Neural cell (in vitro differentiated cells): ENCODE data around the gene MICAL2.

Experiments used
- EP300 ChIP-seq: fragments of 450-650 bp; conservative IDR thresholded peaks from 2 replicates; pipeline ENCODE4 v1.6.1; 2014; ENCODE audit warnings: antibody characterized with exemption, mild to moderate bottlenecking, moderate library complexity; ENCODE audit not compliant: poor library complexity, severe bottlenecking
- MXI1 ChIP-seq: fragments of 450-650 bp; conservative IDR thresholded peaks from 2 replicates; pipeline ENCODE4 v1.6.1; 2014; ENCODE audit warnings: antibody characterized with exemption, mild to moderate bottlenecking; ENCODE audit not compliant: poor library complexity, severe bottlenecking
- POLR2AphosphoS5 ChIP-seq: IDR thresholded peaks from 2 replicates; pipeline ENCODE4 v1.6.1; 2012
- TAF1 ChIP-seq: IDR thresholded peaks from 2 replicates; pipeline ENCODE4 v1.6.1; 2012; ENCODE audit warnings: low read depth
- TF ChIP-seq, protein P1 (sequence below): fragments of 450-650 bp; IDR thresholded peaks from 2 replicates; pipeline ENCODE4 v1.5.1; 2014; ENCODE audit warnings: antibody characterized with exemption, mild to moderate bottlenecking, moderate library complexity; ENCODE audit not compliant: poor library complexity, severe bottlenecking

DNA sequence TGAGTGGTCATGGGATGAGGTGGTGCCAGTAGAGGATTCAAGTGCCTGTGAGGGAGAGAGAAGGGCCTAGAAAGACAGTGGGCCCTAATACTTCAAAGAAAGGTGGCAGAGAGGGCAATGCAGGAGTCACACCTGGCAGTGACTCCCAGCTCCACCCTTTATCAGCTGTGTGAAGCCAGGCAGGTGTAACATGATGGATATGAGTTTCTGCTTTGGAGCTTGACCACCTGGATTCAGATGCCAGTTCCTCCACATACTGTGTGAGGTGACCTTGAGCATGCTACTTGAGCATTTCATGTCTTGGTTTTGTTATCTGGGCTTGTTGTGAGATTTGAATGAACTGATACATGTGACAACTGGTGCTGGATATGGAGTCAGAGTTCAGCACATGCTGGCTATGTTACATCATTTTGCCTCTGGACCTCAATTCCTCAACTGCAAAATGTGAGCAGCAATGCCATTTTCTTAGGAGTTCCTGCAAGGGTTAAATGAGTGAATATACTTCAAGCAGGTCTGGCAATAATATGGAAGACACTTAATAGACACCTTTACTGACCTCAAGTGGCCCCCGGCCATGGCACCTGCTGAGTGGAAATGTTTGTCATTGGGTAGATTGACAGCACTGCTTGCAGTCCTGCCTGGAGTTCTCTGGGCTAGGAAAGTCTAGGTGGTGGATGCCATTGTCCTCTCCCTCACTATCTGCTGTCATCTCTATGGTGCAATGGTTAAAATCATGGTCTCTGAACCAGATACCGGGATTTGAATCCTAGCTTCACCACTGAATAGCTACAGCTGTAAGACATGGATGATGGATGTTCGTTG is 83.3 kb downstream of the MICAL2 start:
- TF ChIP-seq, protein P1, sequence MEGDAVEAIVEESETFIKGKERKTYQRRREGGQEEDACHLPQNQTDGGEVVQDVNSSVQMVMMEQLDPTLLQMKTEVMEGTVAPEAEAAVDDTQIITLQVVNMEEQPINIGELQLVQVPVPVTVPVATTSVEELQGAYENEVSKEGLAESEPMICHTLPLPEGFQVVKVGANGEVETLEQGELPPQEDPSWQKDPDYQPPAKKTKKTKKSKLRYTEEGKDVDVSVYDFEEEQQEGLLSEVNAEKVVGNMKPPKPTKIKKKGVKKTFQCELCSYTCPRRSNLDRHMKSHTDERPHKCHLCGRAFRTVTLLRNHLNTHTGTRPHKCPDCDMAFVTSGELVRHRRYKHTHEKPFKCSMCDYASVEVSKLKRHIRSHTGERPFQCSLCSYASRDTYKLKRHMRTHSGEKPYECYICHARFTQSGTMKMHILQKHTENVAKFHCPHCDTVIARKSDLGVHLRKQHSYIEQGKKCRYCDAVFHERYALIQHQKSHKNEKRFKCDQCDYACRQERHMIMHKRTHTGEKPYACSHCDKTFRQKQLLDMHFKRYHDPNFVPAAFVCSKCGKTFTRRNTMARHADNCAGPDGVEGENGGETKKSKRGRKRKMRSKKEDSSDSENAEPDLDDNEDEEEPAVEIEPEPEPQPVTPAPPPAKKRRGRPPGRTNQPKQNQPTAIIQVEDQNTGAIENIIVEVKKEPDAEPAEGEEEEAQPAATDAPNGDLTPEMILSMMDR: no peak
- no peak for TF ChIP-seq POLR2AphosphoS5
- no peak for TF ChIP-seq TAF1
- TF ChIP-seq EP300: no peak
- TF ChIP-seq MXI1: no peak
